GM18505 (cell line): ENCODE measurements around the gene MTIF3.

Source experiments
- ATAC-seq: cut with Tn5 transposase; IDR thresholded peaks from one replicate; pipeline ENCODE4 v1.9.1; 2021; ENCODE audit not compliant: unreplicated experiment
- POLR2A ChIP-seq: IDR thresholded peaks from 4 replicates; pipeline ENCODE4 v1.6.1; 2011; ENCODE audit warnings: borderline replicate concordance; ENCODE audit not compliant: insufficient read depth, insufficient read length; ENCODE audit errors: extremely low read depth

Gene MTIF3

DNA sequence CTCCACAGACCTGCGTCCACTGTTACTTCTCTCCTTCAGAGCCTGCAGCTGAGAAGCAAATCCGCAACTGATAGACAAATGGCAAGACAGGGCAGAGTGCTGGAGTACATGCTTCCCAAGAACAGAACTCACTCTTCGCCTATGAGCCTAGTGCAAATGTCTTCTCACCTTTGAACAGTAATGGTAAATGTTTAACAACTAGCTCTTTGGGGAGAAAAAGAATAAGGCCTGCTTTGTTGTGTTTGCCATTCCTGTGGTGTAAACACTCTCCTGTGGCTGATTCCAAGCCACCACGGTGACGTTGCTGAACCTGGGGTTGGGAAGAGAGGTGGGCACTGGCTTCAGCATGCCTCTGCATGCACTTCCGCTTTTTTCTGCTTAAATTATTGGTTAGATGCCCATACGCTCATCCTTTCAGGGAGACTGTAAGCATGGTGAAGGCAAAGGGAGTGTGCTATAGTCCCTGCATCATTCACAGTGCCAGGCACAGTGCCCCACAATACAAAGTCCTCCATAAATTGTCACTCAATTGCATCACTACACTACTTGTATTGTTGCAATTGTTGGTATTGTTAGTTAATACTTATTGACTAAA lies 54.0 kb downstream of the MTIF3 start:
- no peak for ATAC-seq
- TF ChIP-seq POLR2A, result no peak

DNA sequence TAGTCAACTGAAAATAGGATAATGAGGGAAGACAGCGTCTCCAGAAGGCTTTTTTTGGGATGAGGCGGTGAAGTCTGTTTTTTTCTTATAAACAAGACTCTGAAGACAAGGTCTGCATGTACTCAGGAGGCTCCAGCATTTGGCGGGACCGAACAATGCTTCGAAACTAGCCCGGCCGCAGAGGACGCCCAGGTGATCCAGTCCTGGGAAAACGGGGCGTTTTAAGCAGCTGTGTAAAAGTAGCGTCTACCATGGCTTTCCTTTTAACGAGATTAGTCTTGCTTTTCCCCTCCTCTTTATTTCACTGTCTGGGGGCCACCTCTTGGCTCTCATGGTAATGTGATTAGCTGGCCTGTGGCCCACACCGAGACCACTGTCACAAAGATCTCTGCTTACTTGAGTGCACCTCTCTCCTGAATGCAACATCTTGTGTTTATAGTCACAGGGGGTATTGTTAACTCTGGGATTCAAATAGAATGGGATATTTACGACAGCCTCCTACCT lies 55.3 kb downstream of the MTIF3 start:
- TF ChIP-seq POLR2A, result no peak

DNA sequence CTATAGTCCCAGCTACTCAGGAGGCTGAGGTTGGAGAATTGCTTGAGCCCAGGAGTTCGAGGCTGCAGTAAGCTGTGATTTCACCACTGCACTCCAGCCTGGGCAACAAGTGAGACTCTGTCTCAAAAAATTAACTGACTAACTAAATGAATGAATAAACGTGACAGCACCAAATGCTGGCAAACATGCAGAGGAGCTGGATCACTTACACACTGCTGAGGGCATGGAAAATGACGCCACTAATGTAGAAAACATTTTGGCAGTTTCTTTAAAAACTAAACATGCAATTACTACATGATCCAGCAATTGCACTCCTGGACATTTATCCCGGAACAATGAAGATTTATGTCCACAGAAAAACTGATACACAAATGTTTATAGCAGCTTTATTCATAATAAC lies 57.3 kb downstream of the MTIF3 start:
- TF ChIP-seq POLR2A, result no peak
- ATAC-seq, result no peak

More for the DNA sequence above, 55.3 kb downstream of the MTIF3 start:
- no peak for ATAC-seq

DNA sequence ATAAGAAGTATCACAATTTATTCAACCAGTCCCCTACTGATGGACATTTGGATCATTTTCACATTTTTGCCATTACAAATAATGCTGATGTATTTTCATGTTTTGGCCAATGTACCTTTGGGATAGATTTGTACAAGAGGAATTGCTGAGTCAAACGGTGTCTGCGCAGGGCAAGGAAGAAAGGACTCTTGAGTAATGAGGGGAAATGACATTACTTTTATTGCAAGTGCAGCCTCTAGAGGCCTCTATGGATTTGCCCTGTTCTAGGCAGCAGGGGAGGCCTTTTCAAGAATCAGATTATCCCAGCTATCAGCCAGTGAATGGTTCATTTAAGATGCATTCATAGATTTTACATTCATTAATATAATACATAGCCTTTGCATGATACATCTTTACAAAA lies 58.9 kb downstream of the MTIF3 start:
- no peak for TF ChIP-seq POLR2A

DNA sequence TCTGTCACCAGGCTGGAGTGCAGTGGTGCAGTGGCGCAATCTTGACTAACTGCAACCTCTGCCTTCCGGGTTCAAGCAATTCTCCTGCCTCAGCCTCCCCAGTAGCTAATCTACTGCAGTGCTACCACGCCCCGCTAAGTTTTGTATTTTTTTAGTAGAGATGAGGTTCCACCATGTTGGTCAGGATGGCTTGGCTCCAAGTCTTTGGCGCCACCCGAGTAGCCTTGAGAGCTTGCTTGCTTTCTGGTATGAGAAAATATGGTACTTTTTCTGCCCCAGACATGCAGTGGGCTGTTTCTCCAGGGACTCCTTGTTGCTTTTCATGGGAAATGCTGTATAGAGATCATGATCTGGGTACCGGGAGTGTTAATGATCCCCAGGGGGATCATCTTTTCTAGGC lies 60.5 kb downstream of the MTIF3 start:
- TF ChIP-seq POLR2A, result no peak

More for the DNA sequence above, 58.9 kb downstream of the MTIF3 start:
- ATAC-seq, result no peak

DNA sequence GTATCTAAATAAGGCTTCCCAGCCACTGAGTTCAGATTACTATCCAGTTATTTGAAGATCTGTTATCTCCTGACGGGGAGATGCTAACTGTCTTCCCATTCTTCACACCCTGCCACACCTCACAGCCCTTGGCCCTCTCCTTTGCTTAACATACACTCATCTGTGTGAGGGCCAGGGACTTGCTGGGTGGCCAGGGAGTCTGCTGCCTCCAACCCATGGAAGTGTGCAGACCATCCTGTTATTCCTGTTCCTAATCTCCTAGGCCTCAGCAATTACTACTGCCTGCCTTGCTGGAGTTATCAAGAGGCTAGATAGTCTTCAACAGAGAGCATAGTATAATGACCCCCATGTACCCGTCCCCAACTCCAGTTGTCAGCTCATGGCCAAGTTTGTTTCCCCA lies 62.1 kb downstream of the MTIF3 start:
- no peak for ATAC-seq
- no peak for TF ChIP-seq POLR2A

More for the DNA sequence above, 60.5 kb downstream of the MTIF3 start:
- ATAC-seq, result no peak
